Iris pigment epithelial cell (primary cell): ENCODE data around the gene SCAMP5.
A peak's percentile ranks its signal among the peaks of the same experiment; 100 is the strongest.

ENCODE experiments used
- DNase-seq: peaks from one replicate; pipeline ENCODE4 v3.0.0-alpha.2; 2011; ENCODE audit warnings: low read depth

Gene SCAMP5

DNA sequence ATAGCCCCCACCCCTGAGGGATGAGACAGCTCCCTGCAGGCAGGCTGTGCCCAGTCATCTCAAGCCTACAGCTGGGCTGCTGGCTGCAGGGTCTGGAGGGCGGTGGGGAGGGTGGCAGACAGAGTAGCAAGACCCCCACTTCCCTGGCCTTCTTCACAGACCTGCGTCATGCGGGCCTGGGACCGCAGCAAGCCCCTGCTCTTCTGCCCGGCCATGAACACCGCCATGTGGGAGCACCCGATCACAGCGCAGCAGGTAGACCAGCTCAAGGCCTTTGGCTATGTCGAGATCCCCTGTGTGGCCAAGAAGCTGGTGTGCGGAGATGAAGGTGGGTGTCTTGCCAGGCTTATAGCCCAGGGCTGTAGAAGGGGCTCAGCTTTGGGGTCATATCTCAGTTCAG is 53.0 kb downstream of the SCAMP5 start:
- no peak for DNase-seq

DNA sequence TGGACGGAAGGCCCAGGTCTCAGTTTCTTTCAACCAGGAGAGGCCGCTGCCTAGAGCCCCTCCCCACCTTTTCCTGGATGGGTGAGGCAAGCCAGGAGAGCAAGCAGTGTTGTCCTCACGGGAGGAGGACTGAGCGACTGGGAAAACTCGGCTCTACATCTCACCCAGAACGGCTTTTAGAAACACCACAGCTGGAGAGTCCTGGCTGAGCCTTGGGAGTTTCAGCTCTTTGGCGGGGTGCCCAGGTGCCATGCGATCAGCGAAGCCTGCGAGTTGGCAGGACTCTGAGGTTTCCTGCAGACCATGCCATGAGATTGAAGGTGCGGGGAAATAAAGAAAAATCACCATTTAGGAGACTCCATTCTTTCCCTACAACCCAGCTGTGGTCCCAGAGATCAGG is 54.0 kb downstream of the SCAMP5 start:
- no peak for DNase-seq

DNA sequence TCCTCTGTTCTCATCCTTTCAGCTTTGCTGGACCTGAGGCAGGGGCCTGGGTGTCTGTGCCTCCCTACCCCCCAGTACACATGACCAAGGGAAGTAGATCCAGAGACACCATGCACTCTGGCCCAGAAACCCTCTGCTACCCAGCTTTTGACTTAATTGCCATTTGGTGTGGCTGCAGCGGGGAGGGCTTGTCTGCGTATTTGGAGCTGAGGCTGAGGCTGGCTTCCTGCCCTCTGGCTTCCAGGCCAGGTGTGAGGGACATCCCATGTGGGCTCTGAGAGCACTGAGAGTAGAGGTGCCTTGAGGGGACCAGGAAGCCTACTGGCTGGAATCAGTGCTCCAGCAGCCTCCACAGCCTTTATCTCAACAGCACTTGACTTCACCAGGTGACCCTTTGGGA is 54.9 kb downstream of the SCAMP5 start:
- DNase-seq, result no peak

DNA sequence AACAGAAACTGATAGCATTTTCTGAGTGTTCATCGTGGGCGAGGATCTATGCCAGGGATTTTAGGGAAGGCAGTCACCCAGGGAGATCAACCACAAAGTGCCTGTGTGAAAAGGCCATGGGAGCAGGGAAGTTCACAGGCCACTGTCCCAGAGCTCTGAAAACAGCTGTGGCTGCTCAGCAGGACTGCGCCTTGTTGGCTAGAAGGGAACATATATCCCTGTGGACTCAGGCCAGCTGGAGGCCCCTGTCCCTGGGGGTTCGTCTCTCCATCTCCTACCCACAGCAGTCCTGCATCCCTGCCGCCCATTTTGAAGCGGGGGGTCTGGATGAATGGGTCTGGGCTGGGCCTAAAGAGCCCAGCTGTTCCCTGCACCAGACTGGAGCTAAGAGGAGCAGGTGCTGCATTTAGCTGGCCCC is 55.8 kb downstream of the SCAMP5 start:
- DNase-seq, result no peak

DNA sequence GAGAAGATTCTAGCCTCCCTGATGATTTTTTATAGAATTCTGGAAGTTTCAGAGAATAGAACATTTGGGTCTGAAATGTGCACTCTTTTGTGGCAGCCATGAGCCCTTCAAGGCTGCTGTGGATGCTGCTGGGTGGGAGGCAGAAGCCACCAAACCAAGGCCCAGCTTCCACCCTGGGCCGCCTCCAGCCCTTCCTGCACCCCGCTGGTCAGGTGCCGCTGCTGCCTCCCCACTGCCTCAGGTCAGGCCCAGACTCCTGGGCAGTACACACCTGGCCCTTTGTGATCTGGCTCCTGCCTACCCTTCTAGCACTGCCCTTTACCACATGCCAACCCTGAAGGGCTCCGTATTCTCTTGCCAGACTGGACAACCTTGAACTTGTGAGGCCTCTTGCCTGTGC is 56.3 kb downstream of the SCAMP5 start:
- DNase-seq, result no peak

DNA sequence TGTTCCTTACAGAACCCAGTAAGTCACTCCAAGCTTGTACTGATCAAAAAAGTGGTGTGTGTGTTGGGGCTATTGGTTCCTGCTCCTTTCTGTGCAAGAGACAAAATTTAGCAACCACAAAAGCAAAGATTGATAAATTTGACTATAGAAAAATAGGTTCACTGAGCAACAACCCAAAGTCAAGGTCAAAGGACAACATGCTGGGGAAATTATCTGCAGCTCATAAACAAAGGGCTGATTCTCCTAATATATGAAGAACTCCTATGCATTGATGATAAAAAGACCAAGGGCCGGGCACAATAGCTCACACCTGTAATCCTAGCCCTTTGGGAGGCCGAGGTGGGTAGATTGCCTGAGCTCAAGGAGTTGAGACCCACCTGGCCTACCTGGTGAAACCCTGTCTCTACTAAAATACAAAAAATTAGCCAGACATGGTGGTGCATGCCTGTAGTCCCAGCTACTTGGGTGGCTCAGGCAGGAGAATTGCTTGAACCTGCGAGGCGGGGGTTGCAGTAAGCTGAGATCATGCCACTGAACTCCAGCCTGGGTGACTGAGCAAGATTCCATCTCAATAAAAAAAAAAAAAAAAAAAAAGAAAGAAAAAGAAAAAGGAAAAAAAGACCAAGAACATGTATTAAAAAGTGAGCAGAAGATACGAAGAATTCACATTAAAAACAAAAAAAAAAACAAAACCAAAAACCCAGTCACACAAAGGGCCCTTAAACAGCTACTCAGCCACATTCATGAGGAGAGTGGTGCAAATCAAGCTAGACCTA is 57.8 kb downstream of the SCAMP5 start:
- DNase-seq, result no peak

DNA sequence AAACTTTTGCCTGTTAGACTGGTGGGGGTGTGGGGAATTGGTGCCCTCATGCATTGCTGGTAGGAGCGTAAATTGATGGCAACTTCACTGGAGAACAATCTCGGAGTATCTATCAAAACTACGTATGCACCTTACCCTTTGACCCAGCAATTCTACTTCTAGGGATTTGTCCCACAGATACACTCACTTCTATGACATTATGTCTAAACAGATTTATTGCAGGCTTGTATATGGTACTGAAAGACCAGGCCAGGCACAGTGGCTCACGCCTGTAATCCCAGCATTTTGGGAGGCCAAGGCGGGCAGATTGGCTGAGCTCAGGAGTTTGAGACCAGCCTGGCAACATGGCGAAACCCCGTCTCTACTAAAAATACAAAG is 58.4 kb downstream of the SCAMP5 start:
- DNase-seq, result no peak

DNA sequence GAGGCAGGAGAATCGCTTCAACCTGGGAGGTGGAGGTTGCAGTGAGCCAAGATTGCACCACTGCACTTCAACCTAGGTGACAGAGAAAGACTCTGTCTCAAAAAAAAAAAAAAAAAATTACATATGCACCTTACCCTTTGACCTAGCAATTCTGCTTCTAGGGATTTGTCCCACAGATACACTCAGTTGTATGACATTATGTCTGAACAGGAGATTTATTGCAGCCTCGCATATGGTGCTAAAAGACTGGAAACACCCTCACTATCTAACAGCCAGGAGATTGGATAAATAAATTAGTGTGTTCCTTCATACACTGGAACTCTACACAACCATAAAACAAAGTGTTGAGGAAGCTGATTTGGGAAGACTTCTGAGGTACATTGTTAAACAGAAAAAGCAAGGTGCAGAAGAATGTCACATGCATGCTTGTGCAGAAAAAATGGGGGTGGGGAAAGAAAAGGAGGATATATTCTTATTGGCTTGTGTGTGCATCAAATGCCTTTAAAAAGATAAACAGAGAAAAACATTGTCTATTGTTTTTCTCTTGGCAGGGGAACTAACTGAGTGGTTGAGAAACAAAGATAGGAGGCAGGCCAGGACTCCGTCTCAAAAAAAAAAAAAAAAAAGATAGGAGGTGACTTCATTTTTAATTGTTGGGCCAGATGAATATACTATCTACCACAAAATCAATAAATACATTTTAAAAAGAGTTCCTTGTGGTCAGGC is 59.0 kb downstream of the SCAMP5 start:
- no peak for DNase-seq

DNA sequence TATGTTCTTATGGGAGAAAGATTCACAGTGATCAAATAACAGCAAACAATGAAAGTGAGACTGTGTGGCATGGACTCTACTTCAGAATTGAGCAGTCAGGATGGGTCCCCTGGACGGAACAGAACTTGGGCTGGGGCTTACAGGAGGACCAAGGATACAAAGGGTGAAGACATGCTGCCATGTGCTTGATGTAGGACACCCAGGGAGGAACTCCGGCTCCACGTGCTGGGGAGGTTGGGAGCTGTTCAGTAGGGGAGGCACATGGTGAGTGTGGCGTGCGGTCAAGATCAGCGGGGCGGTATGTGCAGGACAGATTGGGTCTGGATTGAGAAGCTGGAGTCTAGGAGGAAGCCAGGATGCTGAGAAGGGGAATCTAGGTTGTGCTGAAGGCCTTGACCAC is 60.7 kb downstream of the SCAMP5 start:
- no peak for DNase-seq

DNA sequence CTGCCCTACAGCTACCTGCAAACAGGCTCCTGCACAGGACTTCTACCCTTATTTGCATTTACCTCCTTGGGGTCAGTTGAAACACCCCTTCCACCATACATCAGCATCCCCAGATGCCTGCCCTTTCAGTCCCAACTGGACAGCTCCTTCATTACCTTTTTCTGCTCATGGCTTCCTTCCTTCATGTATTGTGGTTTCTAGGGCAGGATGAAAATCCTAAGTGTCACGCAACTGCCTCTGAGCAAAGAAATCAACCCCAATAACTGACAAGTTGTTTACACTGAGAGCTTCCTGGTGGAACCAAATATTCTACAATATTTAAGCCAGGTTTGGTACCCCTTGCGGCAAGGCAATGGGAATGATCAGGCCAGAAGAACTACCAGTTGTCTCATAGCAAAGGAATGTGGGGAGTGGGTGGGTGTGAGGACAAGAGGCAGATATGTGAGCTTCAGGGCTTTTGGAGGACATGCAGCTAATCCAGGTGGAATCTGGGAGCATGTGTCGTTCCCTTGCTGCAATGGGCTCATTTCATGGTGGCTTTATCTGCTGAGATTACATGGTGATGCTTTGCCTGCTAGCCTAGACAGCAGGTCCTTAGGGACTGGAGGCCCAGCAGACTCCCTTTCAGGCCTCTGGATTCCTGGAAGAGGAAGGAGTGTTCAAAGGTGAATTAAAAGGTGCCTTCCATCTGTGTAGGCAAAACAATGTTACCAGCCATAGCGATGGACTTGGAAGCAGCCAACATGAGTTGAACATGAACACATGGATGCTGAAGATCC is 63.0 kb downstream of the SCAMP5 start:
- DNase-seq, result peak; percentile 32

DNA sequence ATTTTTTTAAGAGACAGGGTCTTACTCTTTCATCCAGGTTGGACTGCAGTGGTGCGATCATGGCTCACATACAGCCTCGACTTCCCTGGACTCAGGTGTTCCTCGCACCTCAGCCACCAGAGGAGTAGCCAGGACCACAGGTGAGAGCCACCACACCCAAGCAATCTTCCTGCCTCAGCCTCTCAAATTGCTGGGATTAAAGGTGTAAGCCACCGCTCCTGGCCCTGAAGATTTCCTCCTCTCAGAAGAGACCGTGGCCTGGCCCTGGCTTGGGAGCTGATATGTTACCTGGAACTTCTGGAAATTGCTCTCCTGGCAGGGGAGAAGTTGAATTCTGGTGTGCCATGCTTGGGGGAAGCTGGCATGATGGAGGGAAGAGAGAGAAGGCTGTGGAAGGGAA is 64.2 kb downstream of the SCAMP5 start:
- no peak for DNase-seq

DNA sequence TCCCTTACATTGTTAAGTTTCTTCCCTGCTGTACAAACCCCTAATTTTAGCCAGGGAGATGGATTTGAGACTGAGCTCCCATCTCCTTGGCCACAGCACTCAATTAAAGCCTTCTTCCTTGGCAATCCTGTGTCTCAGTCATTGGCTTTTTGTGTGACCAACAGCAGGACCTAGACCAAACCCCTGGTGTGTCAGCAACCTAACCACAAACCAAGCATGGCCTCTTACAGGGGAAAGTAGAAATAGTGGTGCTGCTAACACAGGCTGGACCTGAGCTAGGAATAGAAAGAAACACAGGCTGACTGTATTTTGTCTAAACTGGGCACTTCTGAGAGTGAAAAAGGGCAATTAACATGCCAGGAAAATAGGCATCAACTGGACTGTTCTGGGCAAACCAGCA is 65.9 kb downstream of the SCAMP5 start:
- DNase-seq, result peak; percentile 40

DNA sequence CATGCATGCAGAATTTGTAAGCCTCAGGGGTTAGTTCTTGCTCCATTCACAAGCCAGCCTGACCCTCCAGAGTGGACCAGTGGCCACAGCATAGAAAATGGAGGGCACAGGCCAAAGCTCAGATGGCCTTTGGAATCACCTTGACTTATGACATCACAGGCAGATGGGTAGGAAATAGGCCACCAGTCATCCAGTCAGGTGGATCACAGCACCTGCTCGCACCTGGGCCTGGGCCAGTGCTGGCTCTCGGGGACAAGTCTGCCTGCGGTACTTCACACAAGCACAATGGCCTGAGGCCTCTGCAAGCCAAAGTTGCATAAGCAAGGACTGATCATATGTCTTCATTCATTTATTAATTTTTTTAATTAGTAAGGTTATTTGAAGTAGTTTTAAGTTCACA is 67.3 kb downstream of the SCAMP5 start:
- DNase-seq, result no peak

DNA sequence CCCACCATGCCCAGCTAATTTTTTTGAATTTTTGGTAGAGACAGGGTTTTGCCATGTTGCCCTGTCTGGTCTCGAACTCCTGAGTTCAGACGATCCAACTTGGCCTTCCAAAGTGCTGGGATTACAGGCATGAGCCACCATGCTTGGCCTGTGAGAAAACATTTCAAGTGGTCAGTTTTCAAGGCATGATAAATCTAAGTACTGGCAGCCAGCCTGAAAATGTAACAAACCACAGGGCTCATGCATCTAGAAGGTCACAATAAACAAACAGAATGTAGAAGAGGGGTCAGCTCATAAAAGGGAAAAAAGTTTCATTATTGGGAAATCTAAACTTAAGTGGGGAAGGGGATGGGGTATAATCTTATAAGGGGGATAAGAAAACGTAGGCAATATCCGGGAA is 68.0 kb downstream of the SCAMP5 start:
- peak; percentile 79 for DNase-seq

DNA sequence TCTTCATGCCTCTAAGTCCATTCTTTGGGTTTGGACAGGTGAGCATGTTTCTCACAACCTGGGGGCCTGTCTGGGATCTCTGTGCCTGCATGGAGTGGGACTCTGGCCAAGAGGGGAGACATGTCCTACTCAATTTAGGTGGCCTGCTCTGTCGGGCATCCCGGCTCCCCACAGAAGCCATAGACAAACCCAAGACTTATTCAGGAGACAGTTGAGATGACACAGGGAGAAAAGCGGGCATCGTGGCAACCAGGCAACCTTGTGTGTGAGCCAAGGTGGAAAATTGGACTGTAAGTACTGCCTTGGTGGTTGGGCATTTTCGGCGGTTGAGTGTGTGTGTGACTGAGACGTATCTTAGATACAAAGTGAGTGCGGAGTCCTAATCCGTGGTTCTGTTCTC is 68.5 kb downstream of the SCAMP5 start:
- DNase-seq, result no peak

DNA sequence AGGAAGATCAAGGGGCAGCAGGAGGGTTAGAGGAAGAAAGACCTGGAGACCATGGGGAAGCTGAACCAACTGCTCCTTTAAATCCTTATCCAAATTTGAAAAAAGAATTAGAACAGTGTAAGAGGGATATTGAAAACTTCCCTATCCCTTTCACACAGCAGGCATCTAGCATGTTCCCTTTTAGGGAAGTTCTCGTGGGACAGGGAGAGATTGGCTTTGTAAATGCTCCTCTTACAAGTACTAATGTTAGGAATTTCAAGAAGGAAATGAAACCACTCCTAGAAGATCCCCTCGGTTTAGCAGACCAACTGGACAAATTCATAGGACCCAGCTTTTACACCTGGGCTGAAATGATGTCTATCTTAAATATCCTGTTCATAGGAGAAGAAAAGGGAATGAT is 69.5 kb downstream of the SCAMP5 start:
- no peak for DNase-seq

DNA sequence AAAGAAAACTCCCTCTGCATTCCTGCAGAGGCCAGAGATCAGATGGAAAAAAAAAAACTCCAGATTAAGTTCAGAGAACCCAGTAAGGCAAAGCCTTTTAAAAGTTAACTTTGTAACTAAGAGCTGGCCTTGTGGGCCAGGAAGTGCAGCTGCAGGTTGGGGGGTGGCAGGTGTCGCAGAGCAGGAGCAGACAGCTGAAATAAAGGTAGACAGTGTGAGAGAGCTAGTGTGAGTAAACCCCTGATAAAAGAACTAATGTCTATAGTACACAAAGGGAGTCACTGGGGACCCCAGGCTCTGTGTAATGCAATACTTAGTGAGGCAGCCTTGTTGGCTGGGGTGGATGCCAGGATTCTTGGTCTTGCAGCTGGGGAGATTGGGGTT is 70.1 kb downstream of the SCAMP5 start:
- DNase-seq, result no peak

DNA sequence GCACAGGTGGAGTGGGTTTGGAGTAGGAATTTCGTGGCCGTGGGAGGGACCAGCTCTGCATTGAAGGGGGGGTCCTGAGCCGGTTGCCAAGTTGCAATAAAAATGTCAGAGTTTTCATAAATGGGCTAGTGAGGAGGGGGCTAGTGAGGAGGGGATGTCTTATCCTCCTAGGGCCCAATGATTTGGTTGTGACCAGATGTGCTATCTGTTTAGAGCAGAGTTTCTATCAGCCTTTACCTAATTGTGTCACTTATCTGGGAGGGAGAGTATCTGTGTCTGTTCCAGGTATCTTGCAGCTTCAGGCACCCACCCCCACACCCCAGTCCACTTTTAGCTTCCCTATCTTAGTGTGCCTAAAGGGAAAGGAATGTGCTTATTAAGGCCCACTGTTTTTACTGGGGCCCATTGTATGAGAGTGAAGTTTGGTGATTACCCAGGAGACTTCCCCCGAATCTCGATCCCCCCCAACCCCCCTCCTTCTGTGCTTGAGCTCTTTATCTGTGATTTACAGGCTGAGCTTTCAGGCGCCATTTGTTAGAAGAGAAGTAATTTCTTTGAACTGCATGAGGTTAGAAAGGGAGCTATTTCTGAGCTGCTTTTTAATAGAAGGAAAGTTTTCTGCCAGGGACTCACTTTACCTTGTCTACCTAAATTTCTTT is 70.6 kb downstream of the SCAMP5 start:
- DNase-seq, result no peak

DNA sequence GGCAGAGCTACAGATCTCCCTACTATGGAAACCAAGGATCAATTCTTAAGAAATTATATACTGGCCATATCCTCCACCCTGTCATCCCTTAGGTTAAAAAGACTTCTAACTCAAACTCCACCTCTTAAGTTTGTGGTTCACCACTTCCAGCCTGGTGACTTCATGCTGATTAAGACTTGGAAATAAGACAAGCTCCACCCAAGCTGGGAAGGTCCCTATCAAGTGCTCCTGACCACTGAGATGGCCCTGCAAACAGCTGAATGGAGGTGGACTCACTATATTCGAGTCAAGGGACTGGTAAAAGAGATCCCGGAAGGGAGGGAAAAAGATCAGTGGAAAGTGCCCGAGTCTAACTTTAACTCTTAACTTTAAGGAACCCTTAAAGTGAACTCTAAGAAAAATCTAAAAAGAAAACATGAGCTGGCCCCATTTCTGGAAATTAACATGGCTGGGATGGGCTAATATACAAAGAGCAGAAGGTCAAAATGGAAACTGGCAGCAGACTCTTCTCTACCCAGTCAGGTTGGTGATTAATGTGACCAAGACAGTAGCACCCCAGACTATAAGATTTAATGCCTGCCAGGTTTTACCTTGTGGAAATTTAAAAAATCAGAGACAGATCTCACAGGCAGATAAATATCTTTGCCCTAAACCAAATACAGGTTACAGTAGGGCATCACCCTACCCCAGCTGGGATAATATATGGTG is 71.9 kb downstream of the SCAMP5 start:
- DNase-seq, result peak; percentile 67

DNA sequence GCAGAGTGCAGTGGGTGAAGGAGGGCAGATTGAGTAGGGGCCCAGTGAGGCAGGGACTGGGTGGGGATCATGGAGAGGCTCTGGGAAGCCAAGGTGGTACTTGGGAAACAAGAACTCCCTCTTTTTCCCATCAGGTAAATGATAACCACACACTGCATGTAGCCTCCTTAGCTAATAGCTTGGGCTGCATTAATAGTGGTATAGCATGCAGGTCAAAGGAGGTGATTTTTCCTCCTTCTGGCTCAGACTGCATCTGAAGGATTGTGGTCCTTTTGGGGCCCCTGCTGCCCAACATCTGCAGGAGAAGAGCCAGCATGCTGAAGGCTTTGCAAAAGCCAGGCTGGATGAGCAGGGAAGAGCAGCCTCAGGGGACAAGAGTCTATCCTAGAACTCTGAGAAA is 73.4 kb downstream of the SCAMP5 start:
- DNase-seq, result no peak

DNA sequence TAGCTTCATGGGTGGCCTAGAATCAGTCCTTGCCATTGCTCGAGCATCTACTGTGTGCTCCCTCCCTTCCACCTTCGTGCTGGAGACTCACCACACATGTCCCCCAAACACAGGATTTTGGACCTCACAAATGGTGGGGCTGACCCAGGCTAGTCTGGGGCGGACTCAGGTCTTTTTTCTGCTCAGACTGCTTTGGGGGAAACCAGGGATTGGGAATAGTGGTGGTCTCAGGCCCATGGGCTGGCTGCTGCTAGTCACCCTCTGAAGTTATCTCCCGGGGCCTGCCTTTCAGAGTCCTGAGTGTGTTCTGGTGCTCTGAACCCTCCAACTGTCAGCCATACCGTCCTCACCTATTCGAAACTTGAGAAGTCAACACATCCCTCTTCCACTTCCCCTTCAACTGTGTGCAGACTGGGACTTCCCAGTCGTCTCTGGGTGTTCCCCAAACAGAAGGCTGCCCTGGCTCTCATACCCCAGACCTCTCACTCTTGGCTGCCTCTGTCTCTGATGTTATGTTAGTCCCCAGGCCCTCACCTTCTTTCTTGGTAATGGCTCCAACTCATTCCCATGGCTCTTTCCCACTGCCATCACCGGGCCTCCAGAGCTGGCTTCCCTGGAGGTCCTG is 74.0 kb downstream of the SCAMP5 start:
- no peak for DNase-seq
